ENCODE data around the gene KCNIP4.

Gene KCNIP4

GRCh38 chr4:20687864-20688263, 1260.7 kb downstream of the KCNIP4 start:
- in situ Hi-C loops (cut with MboI; ENCODE audit: low sequenced_read_pairs), result loop anchor here (25.0 kb wide), 1 partner anchor 276 kb away; no protein-coding TSS in a partner anchor

GRCh38 chr4:20684852-20685763, 1263.5 kb downstream of the KCNIP4 start:
- in situ Hi-C loops (cut with MboI; ENCODE audit: low sequenced_read_pairs), result loop anchor here (25.0 kb wide), 1 partner anchor 273 kb away; no protein-coding TSS in a partner anchor

- in situ Hi-C loops (cut with MboI; ENCODE audit: low sequenced_read_pairs), result loop anchor here (25.0 kb wide), 1 partner anchor 271 kb away; no protein-coding TSS in a partner anchor
These were observed 1264.8 kb downstream of the KCNIP4 start for GRCh38 chr4:20683766-20684165.

GRCh38 chr4:20682853-20683252, 1265.7 kb downstream of the KCNIP4 start:
- in situ Hi-C loops (cut with MboI; ENCODE audit: low sequenced_read_pairs), result loop anchor here (25.0 kb wide), 1 partner anchor 271 kb away; no protein-coding TSS in a partner anchor

GRCh38 chr4:20681271-20681670, 1267.3 kb downstream of the KCNIP4 start:
- in situ Hi-C loops (cut with MboI; ENCODE audit: low sequenced_read_pairs), result loop anchor here (25.0 kb wide), 1 partner anchor 269 kb away; no protein-coding TSS in a partner anchor

GRCh38 chr4:20680736-20681135, 1267.8 kb downstream of the KCNIP4 start:
- in situ Hi-C loops (cut with MboI; ENCODE audit: low sequenced_read_pairs), result loop anchor here (25.0 kb wide), 1 partner anchor 268 kb away; no protein-coding TSS in a partner anchor

- in situ Hi-C loops (cut with MboI; ENCODE audit: low sequenced_read_pairs), result loop anchor here (25.0 kb wide), 1 partner anchor 268 kb away; no protein-coding TSS in a partner anchor
These were observed 1268.6 kb downstream of the KCNIP4 start for GRCh38 chr4:20679951-20680350.
